ENCODE data around the gene CCDC83. TPM values are rescaled to one million over a fixed set of nuclear protein-coding genes. Genes with fewer than 3 reads are reported as not detected.

CCDC83 gene
- polyA plus RNA-seq, 1 of the 3 experiments (the other 2 are of a cell fraction): not detected

- TF ChIP-seq TEAD4 (IDR thresholded peaks at IDR 0.05; ENCODE audit: borderline replicate concordance, insufficient read depth) (0 out of 2 replicates have a peak, but pooled peaks have one; percentile 11), NRF1 (IDR thresholded peaks at IDR 0.05; ENCODE audit: low read depth, low read length) (0 out of 2 replicates have a peak, but pooled peaks have one; percentile 18), PBX3 (IDR thresholded peaks at IDR 0.05) (peak; percentile 37; the same call in 1 of the 2 replicates), MXI1 (IDR thresholded peaks at IDR 0.05; ENCODE audit: low read depth, low read length) (peak; percentile 71), CHD2 (IDR thresholded peaks at IDR 0.05; ENCODE audit: low read length, partially characterized antibody) (no peak), GABPA (IDR thresholded peaks at IDR 0.05; ENCODE audit: low read depth) (no peak), EP300 (IDR thresholded peaks at IDR 0.05; ENCODE audit: borderline replicate concordance in 1 of 2, low read depth in 1 of 2, low read length in 1 of 2) (no peak), SIN3A (IDR thresholded peaks at IDR 0.05; ENCODE audit: borderline replicate concordance, low read depth, low read length) (peak; percentile 67; the same call in 1 of the 2 replicates), SMC3 (IDR thresholded peaks at IDR 0.05; ENCODE audit: low read depth, low read length) (no peak), RCOR1 (IDR thresholded peaks at IDR 0.05; ENCODE audit: low read length) (no peak), GATA2 (CRISPR knock-in tag; IDR thresholded peaks at IDR 0.05) (no peak)
Measured at GRCh38 chr11:85810871-85811611, 44.1 kb upstream of the CCDC83 start, which contains the start of gene SYTL2 (continued).

- TF ChIP-seq SIN3A (IDR thresholded peaks at IDR 0.05; ENCODE audit: borderline replicate concordance, low read depth, low read length) (no peak), GATA2 (CRISPR knock-in tag; IDR thresholded peaks at IDR 0.05) (no peak), GABPA (IDR thresholded peaks at IDR 0.05; ENCODE audit: low read depth) (no peak), REST (IDR thresholded peaks at IDR 0.05; ENCODE audit: low read depth, low read length) (no peak), FOXM1 (IDR thresholded peaks at IDR 0.05; ENCODE audit: low read depth) (no peak), FOXJ3 (CRISPR knock-in tag; IDR thresholded peaks at IDR 0.05) (no peak), USF2 (IDR thresholded peaks at IDR 0.05; ENCODE audit: borderline replicate concordance, low read depth, low read length) (no peak), MEF2A (IDR thresholded peaks at IDR 0.05; ENCODE audit: borderline replicate concordance, low read depth) (no peak), CTCF (IDR thresholded peaks at IDR 0.05) (no peak), YY1 (IDR thresholded peaks at IDR 0.05; ENCODE audit: low read depth) (no peak), RFX5 (IDR thresholded peaks at IDR 0.05; ENCODE audit: low read length) (no peak)
- ChIA-PET CTCF (interaction anchor here (2.0 kb wide), 1 partner anchor 14 kb away, joined by 7 read pairs; no protein-coding TSS in a partner anchor), POLR2A (no interaction called here)
- Histone ChIP-seq H2AFZ (ENCODE audit: low read depth) (peak overlapping the region; percentile 95), H3K4me1 (ENCODE audit: control insufficient read depth in 1 of 2, insufficient read depth in 2 of 2, low read depth in 1 of 2, low read length in 1 of 2) (peaks cover 13 to 19% of the 10 kb centered on the region in 2 experiments; a peak in 3 of 4 replicates), H3F3A (replicated peaks; ENCODE audit: insufficient read depth) (peaks cover 26% of the 10 kb centered on the region), H3K27ac (ENCODE audit: low read depth in 2 of 2, low read length in 1 of 2) (no peak overlapping the region), H3K27me3 (ENCODE audit: insufficient read depth) (no peaks in the 10 kb centered on the region), H3K4me3 (ENCODE audit: low read depth in 2 of 2, low read length in 1 of 2) (peak overlapping the region; percentile 65 to 67; a peak in 3 of 4 replicates), H4K20me1 (ENCODE audit: insufficient read depth) (no peaks in the 10 kb centered on the region), H3K79me2 (ENCODE audit: insufficient read depth) (no peaks in the 10 kb centered on the region), H3K36me3 (replicated peaks in 1 of 2; ENCODE audit: control insufficient read depth in 1 of 2, insufficient read depth in 2 of 2, low read length in 1 of 2) (no peaks in the 10 kb centered on the region), H3K9ac (0 out of 2 replicates have a peak overlapping the region, but pooled peaks have one; percentile 49), H3K9me2 (no peaks in the 10 kb centered on the region), H3K4me2 (peak overlapping the region; percentile 96), H3K9me3 (no peaks in the 10 kb centered on the region)
- WGBS (ENCODE audit: low lambda C conversion rate): 94% methylated on average over 13 of the region's 13 CpGs
- DNase-seq: no peak
Measured at GRCh38 chr11:85811624-85812023, 43.6 kb upstream of the CCDC83 start.
